ENCODE results near the gene HBE1.

The HBE1 gene

GRCh38 chr11:5276697-5277096 is 7.0 kb upstream of the HBE1 start:
- H3K27me3 ChIP-seq = no peaks in the 10 kb centered on the region
- H3K4me3 ChIP-seq (ENCODE audit: low read depth, low read length) = no peak overlapping the region
- no peaks in the 10 kb centered on the region for H3K36me3 ChIP-seq
- no peak for TF ChIP-seq CTCF (IDR thresholded peaks at IDR 0.05; ENCODE audit: low read depth, low read length)
- DNase-seq = no peak
- H3K9me3 ChIP-seq = no peaks in the 10 kb centered on the region
- no peaks in the 10 kb centered on the region for H3K4me1 ChIP-seq

- no peaks in the 10 kb centered on the region for H3K36me3 ChIP-seq
- no peak for TF ChIP-seq CTCF (IDR thresholded peaks at IDR 0.05; ENCODE audit: low read depth, low read length)
- DNase-seq = no peak
- H3K9me3 ChIP-seq = no peaks in the 10 kb centered on the region
- no peaks in the 10 kb centered on the region for H3K27me3 ChIP-seq
- H3K4me3 ChIP-seq (ENCODE audit: low read depth, low read length) = no peak overlapping the region
- no peaks in the 10 kb centered on the region for H3K4me1 ChIP-seq
Measured at GRCh38 chr11:5275369-5276110, 5.8 kb upstream of the HBE1 start.

GRCh38 chr11:5274395-5274794 is 4.7 kb upstream of the HBE1 start:
- no peak for DNase-seq
- Histone ChIP-seq H3K36me3 (no peaks in the 10 kb centered on the region), H3K4me1 (no peaks in the 10 kb centered on the region), H3K27me3 (no peaks in the 10 kb centered on the region), H3K4me3 (ENCODE audit: low read depth, low read length) (no peak overlapping the region), H3K9me3 (no peaks in the 10 kb centered on the region)
- no peak for TF ChIP-seq CTCF (IDR thresholded peaks at IDR 0.05; ENCODE audit: low read depth, low read length)

GRCh38 chr11:5272395-5273017 is 2.8 kb upstream of the HBE1 start:
- TF ChIP-seq CTCF (IDR thresholded peaks at IDR 0.05; ENCODE audit: low read depth, low read length) = no peak
- no peak for DNase-seq

GRCh38 chr11:5267033-5267563 is 2.6 kb downstream of the HBE1 start:
- Histone ChIP-seq H3K36me3 (no peaks in the 10 kb centered on the region), H3K9me3 (no peaks in the 10 kb centered on the region), H3K4me3 (ENCODE audit: low read depth, low read length) (no peak overlapping the region), H3K27me3 (no peaks in the 10 kb centered on the region), H3K4me1 (no peaks in the 10 kb centered on the region)
- no peak for TF ChIP-seq CTCF (IDR thresholded peaks at IDR 0.05; ENCODE audit: low read depth, low read length)
- DNase-seq = no peak

More at GRCh38 chr11:5272395-5273017, 2.8 kb upstream of the HBE1 start:
- Histone ChIP-seq H3K4me3 (ENCODE audit: low read depth, low read length) (no peak overlapping the region), H3K4me1 (no peaks in the 10 kb centered on the region), H3K36me3 (no peaks in the 10 kb centered on the region), H3K9me3 (no peaks in the 10 kb centered on the region), H3K27me3 (no peaks in the 10 kb centered on the region)

GRCh38 chr11:5266609-5267008 is 3.1 kb downstream of the HBE1 start:
- Histone ChIP-seq H3K4me1 (no peaks in the 10 kb centered on the region), H3K9me3 (no peaks in the 10 kb centered on the region), H3K4me3 (ENCODE audit: low read depth, low read length) (no peak overlapping the region), H3K27me3 (no peaks in the 10 kb centered on the region), H3K36me3 (no peaks in the 10 kb centered on the region)
- no peak for TF ChIP-seq CTCF (IDR thresholded peaks at IDR 0.05; ENCODE audit: low read depth, low read length)
- DNase-seq = no peak

All from BE2C (cell line).